Stimulated activated CD4-positive, alpha-beta T cell treated with anti-CD3 and anti-CD28 coated beads, Interleukin-1b, Interleukin-23, amount 100 ng/mL, for 48 hours (primary cell): Measurements from ENCODE around the gene PTGDS.
A peak's percentile ranks its signal among the peaks of the same experiment; 100 is the strongest.

Source experiments
- DNase-seq: peaks from one replicate; pipeline ENCODE4 v3.0.0-alpha.2; 2020

Gene PTGDS

DNA sequence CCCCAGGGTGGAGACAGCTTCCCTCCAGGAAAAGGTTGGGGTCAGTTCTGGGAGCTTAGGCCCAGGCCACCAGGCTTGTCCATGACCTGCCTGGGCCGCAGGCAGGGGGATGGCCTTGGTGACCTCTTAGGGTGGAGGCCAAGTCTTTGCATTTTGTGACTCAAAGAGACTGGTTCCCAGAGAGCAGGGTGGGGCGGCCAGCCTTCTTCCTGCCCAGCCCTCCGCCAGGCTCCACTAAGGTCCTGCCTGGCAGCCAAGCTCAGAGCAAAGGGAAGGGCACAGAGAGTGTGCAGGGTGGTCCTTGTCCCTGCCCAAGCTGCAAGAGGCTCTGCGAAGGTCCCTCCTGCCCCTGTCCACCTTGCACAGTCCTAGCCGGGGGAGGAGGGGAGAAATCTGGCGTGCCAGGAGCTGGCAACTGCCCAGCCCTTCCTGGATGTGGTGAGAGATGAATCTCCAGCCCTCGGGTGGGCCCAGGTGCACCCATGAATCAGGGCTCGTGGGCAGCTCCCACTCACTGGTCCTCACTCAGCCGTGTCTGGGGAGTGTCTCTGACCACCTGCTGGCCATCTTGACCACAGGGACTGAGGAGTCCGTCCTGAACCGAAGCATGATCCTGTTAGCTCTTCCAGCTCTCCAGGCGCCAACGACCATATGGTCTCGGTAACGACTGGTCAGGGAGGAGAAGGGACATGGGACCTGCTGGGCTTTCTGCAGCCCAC lies 2.3 kb upstream of the PTGDS start:
- no peak for DNase-seq

DNA sequence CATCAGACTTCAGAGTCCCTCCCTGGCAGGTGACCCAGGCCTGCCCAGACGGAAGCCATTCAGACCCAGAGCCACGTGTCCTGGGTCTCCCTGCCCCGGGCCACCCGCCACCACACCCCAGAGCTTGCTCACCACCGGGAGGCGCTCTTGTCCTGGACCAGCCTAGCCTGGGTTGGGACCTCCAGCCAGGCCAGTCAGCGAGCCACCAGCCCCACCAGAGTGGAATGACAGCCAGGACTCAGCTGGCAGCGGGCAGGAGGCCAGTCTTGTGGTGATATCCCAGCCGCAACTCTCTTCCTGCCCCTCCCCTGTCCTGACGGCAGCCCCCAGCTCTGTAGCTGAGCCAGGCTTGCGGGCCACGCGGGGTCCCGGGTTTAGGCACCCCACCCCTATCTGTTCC lies 1.7 kb upstream of the PTGDS start:
- peak; percentile 38 for DNase-seq

DNA sequence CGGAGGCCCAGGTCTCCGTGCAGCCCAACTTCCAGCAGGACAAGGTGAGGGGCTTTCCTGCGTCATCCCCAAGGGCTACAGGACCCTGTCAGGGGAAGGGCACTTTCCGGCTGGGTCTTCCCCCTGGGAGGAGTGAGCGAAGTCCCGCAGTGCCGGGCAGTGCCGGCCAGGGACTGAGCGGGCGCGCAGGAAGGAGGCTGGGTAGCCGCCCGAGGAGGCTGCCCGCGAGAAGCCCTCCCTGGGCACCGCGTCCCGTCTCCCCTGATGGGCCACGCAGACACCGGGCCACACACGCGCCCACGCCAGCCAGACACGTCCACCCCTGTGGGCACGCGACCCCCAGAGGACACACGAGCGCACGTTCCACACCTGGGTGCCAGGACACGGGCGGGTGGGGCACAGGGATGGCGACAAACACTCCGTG lies 357 bp downstream of the PTGDS start:
- DNase-seq: no peak

- DNase-seq: peak; percentile 73
Measured at GRCh38 chr9:136978073-136978864, 965 bp downstream of the PTGDS start.

DNA sequence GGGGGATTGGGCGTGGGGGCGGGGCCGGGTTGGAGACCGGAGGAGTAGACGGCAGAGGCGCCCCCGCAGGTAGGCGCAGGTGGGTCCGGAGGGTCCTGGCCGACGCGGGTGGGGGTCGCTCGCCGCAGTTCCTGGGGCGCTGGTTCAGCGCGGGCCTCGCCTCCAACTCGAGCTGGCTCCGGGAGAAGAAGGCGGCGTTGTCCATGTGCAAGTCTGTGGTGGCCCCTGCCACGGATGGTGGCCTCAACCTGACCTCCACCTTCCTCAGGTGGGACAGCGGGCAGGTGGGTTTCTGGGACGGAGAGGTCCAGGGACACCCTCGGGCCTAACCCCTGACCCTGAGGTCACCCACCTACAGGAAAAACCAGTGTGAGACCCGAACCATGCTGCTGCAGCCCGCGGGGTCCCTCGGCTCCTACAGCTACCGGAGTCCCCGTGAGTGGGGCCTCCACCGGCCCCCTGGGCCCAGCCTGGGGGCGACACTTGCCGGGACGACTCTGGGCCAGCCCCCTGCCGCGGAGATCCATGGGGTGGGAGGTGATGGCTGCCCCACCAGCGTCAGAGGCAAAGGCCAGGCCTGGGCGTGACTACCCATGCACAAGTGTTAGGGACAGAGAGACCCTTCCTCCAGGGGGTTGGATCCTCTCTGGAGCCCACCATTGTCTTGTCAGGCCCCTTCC lies 1.7 kb downstream of the PTGDS start:
- no peak for DNase-seq

DNA sequence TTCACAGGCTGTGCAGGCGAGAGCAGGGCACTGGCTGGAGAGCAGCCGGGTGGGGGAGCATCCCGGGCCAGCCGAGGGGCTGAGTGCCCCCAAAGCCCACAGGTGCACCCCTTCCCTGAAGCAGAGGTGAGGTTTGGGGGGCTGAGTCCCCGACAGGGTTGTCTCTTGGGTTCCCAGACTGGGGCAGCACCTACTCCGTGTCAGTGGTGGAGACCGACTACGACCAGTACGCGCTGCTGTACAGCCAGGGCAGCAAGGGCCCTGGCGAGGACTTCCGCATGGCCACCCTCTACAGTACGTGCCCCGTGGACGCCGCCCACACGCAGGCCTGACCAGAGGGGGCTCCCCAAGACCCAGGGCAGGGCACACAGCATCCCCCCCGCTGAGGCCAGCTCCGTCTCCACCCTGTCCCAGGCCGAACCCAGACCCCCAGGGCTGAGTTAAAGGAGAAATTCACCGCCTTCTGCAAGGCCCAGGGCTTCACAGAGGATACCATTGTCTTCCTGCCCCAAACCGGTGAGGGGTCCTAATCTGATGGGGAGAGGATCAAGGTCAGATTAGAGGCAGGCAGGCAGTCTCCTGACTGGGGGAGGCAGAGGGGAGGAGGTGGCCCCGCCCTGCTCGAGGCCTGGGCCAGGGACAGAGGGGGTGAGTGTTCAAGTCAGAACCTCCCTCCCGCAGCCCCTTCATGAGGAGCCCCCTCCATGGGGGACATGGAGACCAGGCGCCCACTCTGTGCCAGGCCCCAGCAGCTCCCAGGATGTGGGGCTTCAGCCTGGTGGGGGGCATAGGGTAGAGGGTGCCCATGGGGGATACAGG lies 2.7 kb downstream of the PTGDS start:
- DNase-seq: no peak

GRCh38 chr9:136980669-136981478 lies 3.6 kb downstream of the PTGDS start:
- no peak for DNase-seq

DNA sequence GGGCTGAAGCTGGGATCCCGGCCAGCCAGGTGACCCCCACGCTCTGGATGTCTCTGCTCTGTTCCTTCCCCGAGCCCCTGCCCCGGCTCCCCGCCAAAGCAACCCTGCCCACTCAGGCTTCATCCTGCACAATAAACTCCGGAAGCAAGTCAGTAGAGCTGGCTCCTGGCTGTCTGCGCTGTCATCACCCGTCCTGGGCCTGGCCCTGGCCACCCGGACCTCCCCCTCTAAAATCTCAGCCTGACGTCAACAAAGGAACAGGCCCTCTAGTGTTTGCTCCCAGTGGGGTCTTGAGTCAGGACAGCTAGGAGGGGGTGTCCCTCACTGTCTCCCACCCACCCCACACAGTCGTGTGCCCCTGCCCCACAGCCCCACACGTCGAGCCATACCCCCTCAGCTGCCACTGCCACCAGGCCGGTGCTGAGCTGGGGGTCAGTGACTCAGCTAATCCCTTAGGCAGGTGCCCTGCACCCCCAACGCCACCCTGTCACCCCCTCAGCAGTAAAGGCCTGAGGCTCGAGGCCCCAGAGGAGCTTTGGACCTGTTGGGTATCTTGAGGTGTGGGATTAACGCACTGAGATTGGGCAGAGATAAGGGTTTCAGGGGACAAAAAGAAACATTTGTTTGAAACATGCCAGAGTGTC lies 4.4 kb downstream of the PTGDS start:
- no peak for DNase-seq

DNA sequence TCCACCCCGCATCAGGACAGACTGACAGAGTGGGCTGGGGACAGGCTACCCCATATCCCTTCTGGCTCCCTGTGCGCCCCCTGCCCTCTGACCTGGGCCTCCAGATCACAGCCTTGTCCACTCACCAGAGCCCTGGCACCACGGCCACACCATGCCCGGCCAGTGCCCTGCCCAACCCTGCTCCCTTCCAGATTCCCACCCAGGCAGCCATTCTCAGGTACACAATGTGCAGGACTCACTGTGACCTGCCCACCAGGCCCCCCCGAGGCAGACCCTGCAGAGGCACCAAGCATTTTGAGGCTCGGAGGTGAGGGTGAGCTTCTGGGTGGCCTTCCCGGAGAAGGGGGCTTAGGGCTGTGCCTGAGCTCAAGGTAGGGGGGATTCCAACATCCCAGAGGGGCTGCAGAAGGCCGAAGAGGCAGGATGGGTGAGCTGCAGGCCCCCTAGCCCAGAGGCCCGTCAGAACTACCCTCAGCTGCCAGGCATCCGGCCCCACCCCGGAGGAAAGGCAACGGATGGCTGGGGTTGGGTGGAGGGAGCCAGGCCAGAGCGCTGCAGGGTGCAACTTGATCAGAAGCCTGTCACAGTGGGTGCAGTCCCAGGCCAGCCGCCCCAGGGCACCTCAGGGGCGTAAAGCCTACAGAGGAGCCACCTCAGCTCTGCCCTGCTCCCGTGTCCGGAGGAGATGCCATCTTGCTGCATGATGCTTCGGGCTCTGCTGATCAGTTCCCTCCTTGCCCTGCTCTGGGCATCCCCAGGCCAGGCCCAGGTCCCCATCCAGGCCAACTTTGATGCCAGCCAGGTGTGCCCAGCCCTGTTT lies 5.1 kb downstream of the PTGDS start, which contains the start of gene LCNL1:
TSS of gene LCNL1 (plus strand) at position 762 of the 820 bp plus-strand sequence. CDS start 594 bp downstream, outside the sequence.
- DNase-seq: no peak

GRCh38 chr9:136983167-136983566 lies 5.9 kb downstream of the PTGDS start:
- DNase-seq: no peak

DNA sequence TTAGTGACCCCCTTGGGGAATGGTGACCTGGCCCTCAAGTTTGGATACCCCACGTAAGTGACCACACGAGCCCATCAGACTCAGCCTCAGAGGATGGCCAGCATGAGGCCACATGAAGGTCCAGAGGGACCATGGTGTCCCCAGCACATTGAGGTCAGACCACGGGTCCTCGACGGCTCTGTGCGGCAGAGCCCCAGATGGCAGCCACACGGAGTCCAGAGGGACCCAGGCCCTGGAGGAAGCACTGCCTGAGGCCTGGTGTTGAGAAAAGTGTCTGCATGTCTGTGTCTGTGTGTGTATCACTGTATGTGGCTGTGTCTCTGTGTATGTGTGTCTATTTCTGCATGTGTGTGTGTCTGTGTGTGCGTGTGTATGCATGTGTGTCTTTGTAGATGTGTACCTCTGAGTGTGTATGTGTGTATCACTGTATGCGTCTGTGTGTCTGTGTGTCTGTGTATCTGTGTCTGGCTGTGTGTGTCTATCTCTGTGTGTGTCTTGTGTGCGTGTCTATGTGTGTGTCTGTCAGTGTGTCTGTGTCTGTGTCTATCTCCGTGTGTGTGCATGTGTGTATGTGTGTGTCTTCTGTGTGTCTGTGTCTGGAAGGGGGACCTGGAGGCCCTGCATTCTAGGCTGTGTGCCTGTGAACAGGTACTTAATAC lies 6.5 kb downstream of the PTGDS start:
- no peak for DNase-seq

DNA sequence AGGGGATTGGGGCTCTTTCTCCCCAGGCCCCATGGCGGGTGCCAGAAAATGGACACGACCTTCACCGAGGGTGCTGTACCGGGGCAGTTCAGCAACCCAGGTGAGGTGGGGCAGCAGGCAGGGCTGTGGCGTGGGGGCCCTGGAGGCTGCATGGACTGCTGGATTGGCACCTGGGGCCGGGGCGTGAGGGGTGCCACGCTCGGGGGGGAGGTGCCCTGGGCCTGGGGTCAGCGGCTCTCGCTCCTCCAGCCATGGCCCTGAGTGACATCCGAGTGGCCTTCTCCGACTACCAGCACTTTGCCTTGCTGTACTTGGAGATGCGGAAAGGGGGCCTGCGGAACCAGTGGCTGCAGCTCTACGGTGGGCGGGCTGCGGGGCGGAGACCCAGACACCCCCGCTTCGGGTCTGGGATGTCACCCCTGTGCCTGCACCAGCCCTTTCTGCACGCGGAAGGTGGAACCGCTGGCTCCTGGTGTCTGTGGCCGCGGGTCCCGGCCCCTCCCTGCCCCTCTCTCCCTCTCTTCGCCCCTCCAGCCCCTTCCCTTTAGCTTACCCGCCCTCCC lies 7.2 kb downstream of the PTGDS start:
- DNase-seq: no peak

GRCh38 chr9:136985027-136985602 lies 7.8 kb downstream of the PTGDS start:
- no peak for DNase-seq

DNA sequence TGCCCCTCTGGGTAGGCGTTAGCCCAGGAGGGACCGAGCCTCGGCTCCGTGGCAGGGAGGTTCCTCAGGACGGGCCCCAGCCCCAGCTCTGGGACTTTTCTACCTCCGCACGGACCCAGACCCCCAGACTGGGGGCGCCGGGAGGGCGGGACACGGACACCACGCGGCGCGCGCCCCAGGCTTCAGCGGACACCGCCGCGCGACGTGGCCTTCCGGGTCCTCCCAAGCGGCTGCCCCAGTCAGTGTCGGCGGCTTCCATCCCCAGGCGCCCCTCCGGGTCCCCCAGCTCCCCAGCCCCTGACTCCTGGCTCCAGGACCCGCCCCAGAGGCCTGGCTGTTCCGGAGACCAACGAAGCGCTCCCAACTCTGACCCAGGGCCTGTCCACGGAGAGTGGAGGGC lies 8.5 kb downstream of the PTGDS start:
- DNase-seq: no peak

DNA sequence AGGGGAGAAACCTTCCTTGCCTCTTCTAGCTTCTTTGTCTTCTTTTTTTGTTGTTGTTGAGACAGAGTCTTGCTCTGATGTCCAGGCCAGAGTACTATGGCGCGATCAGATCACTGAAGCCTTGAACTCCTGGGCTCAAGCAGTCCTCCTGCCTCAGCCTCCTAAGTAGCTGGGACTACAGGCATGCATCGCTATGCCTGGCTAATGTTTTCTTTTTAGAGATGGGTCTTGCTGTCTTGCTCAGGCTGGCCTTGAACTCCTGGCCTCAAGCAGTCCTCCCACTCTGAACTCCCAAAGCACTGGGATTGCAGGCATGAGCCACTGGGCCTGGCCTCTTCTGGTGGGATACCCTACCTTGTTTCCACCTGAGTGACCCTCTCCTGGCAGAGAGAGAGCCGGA lies 11.6 kb downstream of the PTGDS start:
- no peak for DNase-seq

GRCh38 chr9:136990242-136990911 lies 13.1 kb downstream of the PTGDS start:
- no peak for DNase-seq

DNA sequence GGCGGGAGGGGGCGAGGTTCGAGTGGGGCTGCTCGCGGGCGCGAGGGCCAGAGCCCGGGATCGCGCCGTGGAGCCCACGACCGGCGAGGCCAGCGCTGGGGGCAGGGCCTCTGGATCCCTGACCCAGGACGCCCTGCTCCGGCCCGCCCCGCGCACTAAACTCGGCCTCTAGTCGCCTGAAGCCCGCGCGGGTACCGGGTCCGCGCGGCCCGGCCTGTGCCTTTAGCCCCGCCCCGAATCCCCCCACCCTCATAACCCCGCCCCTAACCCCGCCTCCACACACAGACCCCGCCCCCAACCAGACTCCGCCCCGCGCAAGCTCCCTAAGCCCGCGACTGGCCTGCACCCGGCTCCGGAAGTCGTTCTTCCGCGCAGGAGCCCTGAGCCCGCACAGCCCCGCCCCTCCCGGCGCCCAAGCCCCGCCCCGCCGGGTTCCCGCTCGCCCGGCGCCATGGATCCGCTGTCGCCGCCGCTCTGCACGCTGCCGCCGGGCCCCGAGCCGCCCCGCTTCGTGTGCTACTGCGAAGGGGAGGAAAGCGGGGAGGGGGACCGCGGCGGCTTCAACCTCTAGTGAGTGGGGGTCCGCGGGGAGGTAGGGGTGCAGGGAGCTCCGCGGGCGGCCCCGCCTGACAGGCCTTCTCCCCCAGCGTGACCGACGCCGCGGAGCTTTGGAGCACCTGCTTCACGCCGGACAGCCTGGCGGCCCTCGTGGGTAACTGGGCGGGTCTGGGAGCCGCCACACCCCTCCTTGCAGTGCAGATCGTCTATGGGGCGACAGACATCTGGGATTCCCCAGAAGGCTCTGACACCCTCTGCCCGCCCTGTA lies 14.9 kb downstream of the PTGDS start, which contains the start of gene PAXX:
TSS of gene PAXX (plus strand) at position 430 of the 826 bp plus-strand sequence. CDS start at position 452, 22 bp downstream.
- peak; percentile 93 for DNase-seq
